Measurements from ENCODE around the gene CCDC149. TPM values are rescaled to one million over a fixed set of nuclear protein-coding genes. Genes with fewer than 3 reads are reported as not detected.

CCDC149 gene
- total RNA-seq, 1 experiment from 2014 or later, result 0.95 TPM

- intact Hi-C loops (cut with micrococcal nuclease; ENCODE audit: unreplicated experiment), result no loop called here
- BruUV-seq (replicated peaks), result no TSS peak
- no peak overlapping the region for H3K4me3 ChIP-seq (ENCODE audit: low read depth, low read length)
- no peaks in the 10 kb centered on the region for H3K9me3 ChIP-seq
- H3K27me3 ChIP-seq (replicated peaks; ENCODE audit: control insufficient read depth, insufficient read depth, low read length), result no peaks in the 10 kb centered on the region
- H3K36me3 ChIP-seq (ENCODE audit: control insufficient read depth, insufficient read depth, low read length), result no peaks in the 10 kb centered on the region
- Mint-ChIP-seq H3K4me1 (ENCODE audit: low read depth, unreplicated experiment) (no peaks in the 10 kb centered on the region), H3K27ac (ENCODE audit: unreplicated experiment) (no peak overlapping the region), H3K36me3 (ENCODE audit: insufficient read depth, unreplicated experiment) (no peaks in the 10 kb centered on the region), H3K9me3 (ENCODE audit: unreplicated experiment) (peaks cover 5% of the 10 kb centered on the region), H3K27me3 (ENCODE audit: insufficient read depth, unreplicated experiment) (no peaks in the 10 kb centered on the region), H3K4me3 (ENCODE audit: unreplicated experiment) (no peak overlapping the region)
- POLR2A ChIA-PET, result no interaction called here
- CTCF ChIA-PET, result interaction anchor here (0.6 kb wide), 1 partner anchor 37 kb away, joined by 5 read pairs; no protein-coding TSS in a partner anchor
- no peaks in the 10 kb centered on the region for H3K4me1 ChIP-seq
- DNase-seq, result no peak
- TF ChIP-seq CTCF (IDR thresholded peaks at IDR 0.05; ENCODE audit: insufficient read depth in 1 of 2, low read depth in 1 of 2, low read length in 1 of 2, severe bottlenecking in 1 of 2, unreplicated experiment in 1 of 2), result no peak
Observed at GRCh38 chr4:24771241-24771640, 141.6 kb downstream of the CCDC149 start.

- no peak overlapping the region for H3K27ac Mint-ChIP-seq (ENCODE audit: unreplicated experiment)
- H3K36me3 Mint-ChIP-seq (ENCODE audit: insufficient read depth, unreplicated experiment), result no peaks in the 10 kb centered on the region
- H3K4me3 Mint-ChIP-seq (ENCODE audit: unreplicated experiment), result no peak overlapping the region
- Histone ChIP-seq H3K9me3 (no peaks in the 10 kb centered on the region), H3K27me3 (replicated peaks; ENCODE audit: control insufficient read depth, insufficient read depth, low read length) (no peaks in the 10 kb centered on the region), H3K4me3 (ENCODE audit: low read depth, low read length) (no peak overlapping the region), H3K36me3 (ENCODE audit: control insufficient read depth, insufficient read depth, low read length) (no peaks in the 10 kb centered on the region), H3K4me1 (no peaks in the 10 kb centered on the region)
- BruUV-seq (replicated peaks), result no TSS peak
- peaks cover 6% of the 10 kb centered on the region for H3K9me3 Mint-ChIP-seq (ENCODE audit: unreplicated experiment)
- no peaks in the 10 kb centered on the region for H3K27me3 Mint-ChIP-seq (ENCODE audit: insufficient read depth, unreplicated experiment)
- TF ChIP-seq CTCF (IDR thresholded peaks at IDR 0.05; ENCODE audit: insufficient read depth in 1 of 2, low read depth in 1 of 2, low read length in 1 of 2, severe bottlenecking in 1 of 2, unreplicated experiment in 1 of 2), result no peak
- no peaks in the 10 kb centered on the region for H3K4me1 Mint-ChIP-seq (ENCODE audit: low read depth, unreplicated experiment)
- POLR2A ChIA-PET, result no interaction called here
- no peak for DNase-seq
- intact Hi-C loops (cut with micrococcal nuclease; ENCODE audit: unreplicated experiment), result no loop called here
- CTCF ChIA-PET, result no interaction called here
Observed at GRCh38 chr4:24770667-24771066, 142.2 kb downstream of the CCDC149 start.

- Mint-ChIP-seq H3K27me3 (ENCODE audit: insufficient read depth, unreplicated experiment) (no peaks in the 10 kb centered on the region), H3K27ac (ENCODE audit: unreplicated experiment) (no peak overlapping the region), H3K36me3 (ENCODE audit: insufficient read depth, unreplicated experiment) (no peaks in the 10 kb centered on the region), H3K4me3 (ENCODE audit: unreplicated experiment) (no peak overlapping the region), H3K4me1 (ENCODE audit: low read depth, unreplicated experiment) (no peaks in the 10 kb centered on the region), H3K9me3 (ENCODE audit: unreplicated experiment) (peaks cover 6% of the 10 kb centered on the region)
- no peak for DNase-seq
- ChIA-PET CTCF (no interaction called here), POLR2A (no interaction called here)
- Histone ChIP-seq H3K4me1 (no peaks in the 10 kb centered on the region), H3K9me3 (no peaks in the 10 kb centered on the region), H3K27me3 (replicated peaks; ENCODE audit: control insufficient read depth, insufficient read depth, low read length) (no peaks in the 10 kb centered on the region), H3K36me3 (ENCODE audit: control insufficient read depth, insufficient read depth, low read length) (no peaks in the 10 kb centered on the region), H3K4me3 (ENCODE audit: low read depth, low read length) (no peak overlapping the region)
- intact Hi-C loops (cut with micrococcal nuclease; ENCODE audit: unreplicated experiment), result no loop called here
- BruUV-seq (replicated peaks), result no TSS peak
- no peak for TF ChIP-seq CTCF (IDR thresholded peaks at IDR 0.05; ENCODE audit: insufficient read depth in 1 of 2, low read depth in 1 of 2, low read length in 1 of 2, severe bottlenecking in 1 of 2, unreplicated experiment in 1 of 2)
Observed at GRCh38 chr4:24770032-24770584, 142.7 kb downstream of the CCDC149 start.
